HG02610 (cell line): Measurements from ENCODE around the gene PRKCB.
A peak's percentile ranks its signal among the peaks of the same experiment; 100 is the strongest.
"Not testable (repeated sequence)": the region's sequence is repeated elsewhere in the genome, so short reads cannot be mapped to it uniquely, and the experiment has no call there.

ENCODE experiments used
- ATAC-seq: cut with Tn5 transposase; IDR thresholded peaks from one replicate; pipeline ENCODE4 v1.9.1; 2021; ENCODE audit warnings: mild to moderate bottlenecking, moderate library complexity; ENCODE audit not compliant: unreplicated experiment

Gene PRKCB

DNA sequence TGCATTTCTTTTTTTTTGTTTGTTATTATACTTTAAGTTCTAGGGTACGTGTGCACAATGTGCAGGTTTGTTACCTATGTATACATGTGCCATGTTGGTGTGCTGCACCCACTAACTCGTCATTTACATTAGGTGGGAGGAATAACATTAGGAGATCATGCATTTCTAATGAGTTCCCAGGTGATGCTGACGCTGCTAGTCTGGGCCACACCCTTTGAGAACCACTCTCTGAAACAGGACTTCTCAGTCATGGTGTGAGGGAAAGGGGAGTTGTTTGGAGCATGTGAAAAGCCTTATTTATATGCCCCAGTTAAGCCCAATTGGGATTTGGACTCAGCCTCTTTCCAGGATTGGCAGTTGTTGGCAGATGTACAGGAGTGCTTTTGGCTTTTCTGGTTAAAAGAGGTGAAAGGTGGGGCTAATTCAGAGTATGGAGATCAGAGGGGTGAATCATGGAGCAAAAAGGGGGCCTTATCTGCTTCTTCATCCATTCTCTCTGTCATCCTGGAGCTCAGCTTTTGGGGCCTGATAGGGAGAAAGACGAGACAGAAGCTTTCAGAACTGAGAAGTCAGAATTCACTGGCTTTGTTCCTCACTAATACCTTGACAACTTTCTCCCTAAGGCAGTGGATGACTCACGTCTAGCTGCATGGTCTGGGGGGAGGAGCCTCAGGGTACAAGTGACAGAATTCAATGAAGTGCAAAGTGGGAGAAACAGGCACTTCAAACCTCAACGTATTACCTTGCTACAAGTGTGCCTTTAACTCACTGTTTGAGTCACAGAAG lies 240.3 kb downstream of the PRKCB start:
- ATAC-seq = peak; percentile 79

- ATAC-seq = no peak
Observed at GRCh38 chr16:24077292-24077691, 241.5 kb downstream of the PRKCB start.

- ATAC-seq = no peak
Observed at GRCh38 chr16:24077966-24078365, 242.2 kb downstream of the PRKCB start.

GRCh38 chr16:24085666-24086065 lies 249.9 kb downstream of the PRKCB start:
- ATAC-seq = no peak

GRCh38 chr16:24087891-24088410 lies 252.2 kb downstream of the PRKCB start:
- no peak for ATAC-seq

DNA sequence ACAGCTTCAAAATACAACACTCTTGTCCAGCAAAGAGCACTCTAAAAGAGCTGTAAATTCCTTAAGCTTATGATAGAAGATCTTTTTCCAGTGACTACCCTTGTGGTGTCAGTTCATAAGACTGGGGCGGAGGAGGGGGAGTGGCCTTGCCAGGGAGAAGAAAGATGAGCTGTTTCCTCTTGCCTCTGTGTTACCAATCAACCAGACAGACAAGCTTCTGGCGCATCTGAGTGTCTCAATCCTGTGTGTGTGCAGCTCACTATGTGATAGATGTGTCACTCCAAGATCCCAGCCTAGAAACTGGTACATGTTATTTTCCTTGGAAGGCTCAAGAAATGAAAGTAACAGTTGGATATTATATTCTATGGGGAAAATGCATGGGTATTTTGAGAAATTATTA lies 253.0 kb downstream of the PRKCB start:
- ATAC-seq = no peak

GRCh38 chr16:24091125-24091524 lies 255.3 kb downstream of the PRKCB start:
- ATAC-seq = no peak

DNA sequence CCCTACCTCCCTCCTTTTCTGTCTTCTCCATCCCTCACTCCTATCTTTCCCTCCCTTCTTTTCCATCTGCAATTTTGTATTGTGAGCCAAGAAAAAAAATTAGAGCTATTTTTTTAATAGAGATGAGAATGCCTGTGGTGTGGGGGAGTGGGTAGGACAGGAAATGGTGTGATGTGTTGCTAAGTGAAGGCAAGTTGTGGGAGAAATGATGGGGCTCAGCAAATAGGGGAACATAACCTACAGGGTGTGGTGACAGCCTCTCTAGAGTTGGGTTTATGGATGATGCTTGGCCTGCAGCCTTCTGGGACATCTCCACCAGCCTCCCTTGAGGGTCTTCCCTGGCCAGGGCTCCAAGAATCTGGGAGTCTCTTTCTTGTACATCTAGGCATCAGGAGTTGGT lies 257.3 kb downstream of the PRKCB start:
- no peak for ATAC-seq

GRCh38 chr16:24094660-24095059 lies 258.9 kb downstream of the PRKCB start:
- no peak for ATAC-seq

DNA sequence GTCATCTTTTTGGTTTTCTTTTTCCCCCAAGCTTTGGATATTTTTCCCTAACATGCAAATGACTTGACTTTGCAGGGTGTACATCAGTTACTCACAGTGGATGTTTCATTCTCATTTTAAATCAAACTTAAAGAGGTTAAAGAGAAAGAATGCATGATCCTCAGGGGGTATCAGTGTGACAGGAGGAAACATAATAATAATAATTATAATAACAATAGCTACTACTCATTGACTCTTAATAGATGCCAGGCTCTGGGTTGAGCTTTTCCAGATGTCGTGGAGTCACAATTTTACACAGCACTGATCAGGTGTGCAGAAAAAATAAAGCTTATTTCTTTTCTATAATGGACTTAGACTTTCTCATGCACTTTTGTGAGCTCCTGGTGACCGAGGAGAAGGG lies 263.1 kb downstream of the PRKCB start:
- no peak for ATAC-seq

DNA sequence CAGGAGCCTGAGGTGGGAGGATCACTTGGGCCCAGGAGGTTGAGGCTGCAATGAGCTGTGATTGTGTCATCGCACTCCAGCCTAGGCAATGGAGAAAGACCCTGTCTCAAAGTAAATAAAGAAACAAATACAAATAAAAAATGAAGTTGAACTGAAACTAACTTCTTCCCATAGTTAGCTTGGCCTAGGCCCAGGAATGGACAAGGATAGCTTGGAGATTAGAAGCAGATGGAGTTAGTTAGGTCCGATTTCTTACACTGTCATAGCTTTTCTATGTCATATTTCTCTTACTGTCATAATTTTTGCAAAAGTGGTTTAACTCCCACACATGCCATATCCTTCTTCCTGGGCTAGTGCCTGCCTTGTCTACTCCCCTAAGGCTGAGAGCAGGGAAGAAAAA lies 265.6 kb downstream of the PRKCB start:
- no peak for ATAC-seq

- no peak for ATAC-seq
Observed at GRCh38 chr16:24102209-24102660, 266.5 kb downstream of the PRKCB start.

DNA sequence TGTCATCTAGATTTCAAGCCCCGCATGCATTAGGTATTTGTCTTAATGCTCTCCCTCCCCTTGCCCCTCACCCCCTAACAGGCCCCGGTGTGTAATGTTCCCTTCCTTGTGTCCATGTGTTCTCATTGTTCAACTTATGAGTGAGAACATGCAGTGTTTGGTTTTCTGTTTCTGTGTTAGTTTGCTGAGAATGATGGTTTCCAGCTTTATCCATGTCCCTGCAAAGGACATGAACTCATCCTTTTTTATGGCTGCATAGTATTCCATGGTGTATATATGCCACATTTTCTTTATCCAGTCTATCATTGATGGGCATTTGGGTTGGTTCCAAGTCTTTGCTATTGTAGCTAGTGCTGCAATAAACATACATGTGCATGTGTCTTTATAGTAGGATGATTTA lies 269.7 kb downstream of the PRKCB start:
- ATAC-seq = not testable (repeated sequence)

DNA sequence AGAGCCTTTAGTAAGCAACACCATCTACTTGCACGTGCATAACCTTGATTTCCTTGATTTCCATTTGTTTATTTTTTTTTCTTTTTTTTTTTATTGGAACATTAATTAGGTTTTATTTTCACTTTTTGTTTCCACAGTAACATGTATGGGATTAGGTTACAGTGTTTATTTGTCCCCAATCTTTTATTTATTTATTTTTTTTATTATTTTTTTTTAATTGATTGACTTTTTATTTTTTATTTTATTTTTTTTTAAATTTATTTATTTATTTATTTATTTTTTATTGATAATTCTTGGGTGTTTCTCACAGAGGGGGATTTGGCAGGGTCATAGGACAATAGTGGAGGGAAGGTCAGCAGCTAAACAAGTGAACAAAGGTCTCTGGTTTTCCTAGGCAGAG lies 272.3 kb downstream of the PRKCB start:
- ATAC-seq = not testable (repeated sequence)

- no peak for ATAC-seq
Observed at GRCh38 chr16:24111724-24112302, 276.0 kb downstream of the PRKCB start.

- ATAC-seq = no peak
Observed at GRCh38 chr16:24113115-24113745, 277.4 kb downstream of the PRKCB start.

DNA sequence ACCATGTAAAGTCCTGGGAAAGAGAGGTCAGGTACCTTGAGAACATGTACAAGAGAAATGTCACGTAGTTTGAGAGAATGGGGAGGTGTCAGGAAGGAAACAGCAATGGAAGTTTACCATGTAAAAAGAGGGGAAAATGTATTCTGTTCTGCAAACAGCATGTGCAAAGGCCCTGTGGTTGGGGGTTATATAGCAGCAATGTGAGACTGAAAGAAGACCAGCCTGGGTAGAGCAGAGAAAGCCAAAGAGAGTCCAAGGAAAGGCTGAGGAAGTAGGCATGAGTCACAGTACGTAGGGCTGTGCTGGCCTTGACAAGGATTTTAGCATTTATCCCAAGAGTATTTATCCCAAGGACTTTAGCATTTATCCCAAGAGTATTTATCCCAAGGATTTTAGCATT lies 279.1 kb downstream of the PRKCB start:
- ATAC-seq = no peak

GRCh38 chr16:24116046-24116776 lies 280.4 kb downstream of the PRKCB start:
- ATAC-seq = no peak

- ATAC-seq = no peak
Observed at GRCh38 chr16:24116989-24117388, 281.2 kb downstream of the PRKCB start.

DNA sequence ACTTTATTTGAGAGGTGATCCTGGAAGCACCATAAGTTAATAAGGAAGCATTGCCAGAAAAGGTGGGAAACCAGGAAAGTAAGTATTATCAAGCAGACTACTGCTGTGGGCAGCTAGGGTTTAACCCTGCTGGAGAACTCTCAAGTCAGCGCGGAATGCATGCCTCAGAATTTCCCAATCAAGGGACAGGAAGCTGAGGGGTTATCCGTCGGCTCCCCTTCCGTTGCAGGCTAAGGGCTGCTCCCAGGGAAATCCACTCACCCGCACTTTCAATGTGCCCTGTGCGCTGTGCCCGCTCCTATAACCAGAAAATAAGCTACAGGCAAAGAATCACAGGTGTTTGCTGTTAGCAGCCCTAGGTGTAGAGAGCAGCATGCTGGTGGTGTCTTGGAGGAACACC lies 281.9 kb downstream of the PRKCB start:
- ATAC-seq = no peak

GRCh38 chr16:24118126-24118821 lies 282.5 kb downstream of the PRKCB start:
- no peak for ATAC-seq
